IMR-90 (cell line): ENCODE data around the gene SLC25A11.

Experiments
- CHD1 ChIP-seq: IDR thresholded peaks from 2 replicates; pipeline ENCODE4 v1.6.1; 2012; ENCODE audit warnings: low read depth, low read length, improper control_type of control experiment
- MAZ ChIP-seq: IDR thresholded peaks from 2 replicates; pipeline ENCODE4 v1.6.1; 2012; ENCODE audit warnings: low read depth, mild to moderate bottlenecking, low read length, improper control_type of control experiment, moderate library complexity, borderline replicate concordance
- POLR2A ChIP-seq: IDR thresholded peaks from 2 replicates; pipeline ENCODE4 v1.6.1; 2012; ENCODE audit warnings: mild to moderate bottlenecking, low read depth, low read length
- RAD21 ChIP-seq: IDR thresholded peaks from 2 replicates; pipeline ENCODE4 v1.6.1; 2012; ENCODE audit warnings: low read length, improper control_type of control experiment
- RCOR1 ChIP-seq: IDR thresholded peaks from 2 replicates; pipeline ENCODE4 v1.6.1; 2012; ENCODE audit warnings: mild to moderate bottlenecking, low read length, improper control_type of control experiment; ENCODE audit not compliant: insufficient replicate concordance
- RFX5 ChIP-seq: IDR thresholded peaks from 2 replicates; pipeline ENCODE4 v1.8.0; 2012; ENCODE audit warnings: low read depth, mild to moderate bottlenecking, low read length, moderate library complexity
- SMC3 ChIP-seq: fragments of 150-350 bp; IDR thresholded peaks from 2 replicates; pipeline ENCODE4 v1.6.1; 2016; ENCODE audit warnings: low read depth, mild to moderate bottlenecking, antibody characterized with exemption, low read length, moderate library complexity
- TF ChIP-seq, protein P1 (sequence below): conservative IDR thresholded peaks from 2 replicates; pipeline ENCODE4 v1.5.1; 2012; ENCODE audit warnings: mild to moderate bottlenecking, low read depth, low read length, improper control_type of control experiment
- TF ChIP-seq, protein P2 (sequence below): fragments of 150-350 bp; IDR thresholded peaks from 2 replicates; pipeline ENCODE4 v1.6.1; 2017; ENCODE audit warnings: mild to moderate bottlenecking, antibody characterized with exemption, low read length, low read depth

DNA sequence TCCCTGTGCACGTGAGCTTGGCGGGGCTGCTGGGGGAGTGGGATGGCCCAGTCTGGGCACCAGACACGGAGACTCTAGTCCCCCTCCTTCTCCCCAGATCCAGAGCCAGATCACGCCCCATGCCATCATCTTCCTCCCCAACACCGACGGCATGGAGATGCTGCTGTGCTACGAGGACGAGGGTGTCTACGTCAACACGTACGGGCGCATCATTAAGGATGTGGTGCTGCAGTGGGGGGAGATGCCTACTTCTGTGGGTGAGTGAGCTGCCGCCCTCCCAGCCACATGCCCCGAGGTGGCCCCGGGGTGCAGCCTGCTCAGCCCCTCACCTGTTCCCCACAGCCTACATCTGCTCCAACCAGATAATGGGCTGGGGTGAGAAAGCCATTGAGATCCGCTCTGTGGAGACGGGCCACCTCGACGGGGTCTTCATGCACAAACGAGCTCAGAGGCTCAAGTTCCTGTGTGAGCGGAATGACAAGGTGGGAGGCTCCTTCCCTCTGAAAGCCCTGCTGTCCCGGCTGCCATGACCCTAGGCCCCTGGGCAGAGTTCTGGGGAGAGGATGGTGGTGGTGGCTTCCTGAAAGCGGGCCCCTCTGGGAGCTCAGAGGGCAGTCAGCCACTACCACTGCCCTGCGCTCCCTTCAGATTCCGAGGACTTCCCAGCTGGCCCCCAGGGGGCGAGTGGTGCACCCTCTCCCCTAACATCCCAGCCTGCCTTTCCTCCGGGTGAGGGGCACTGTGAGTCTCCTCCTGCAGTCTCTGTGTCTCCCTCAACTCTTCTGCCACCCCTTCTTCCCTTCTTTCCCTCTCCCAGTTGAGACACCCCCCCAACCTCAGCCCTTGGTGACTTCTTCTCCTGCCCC, 43.3 kb downstream of the SLC25A11 start:
- TF ChIP-seq POLR2A (no peak), RCOR1 (no peak), RAD21 (no peak), RFX5 (no peak), SMC3 (no peak), MAZ (no peak), CHD1 (no peak)
- TF ChIP-seq, protein P1, sequence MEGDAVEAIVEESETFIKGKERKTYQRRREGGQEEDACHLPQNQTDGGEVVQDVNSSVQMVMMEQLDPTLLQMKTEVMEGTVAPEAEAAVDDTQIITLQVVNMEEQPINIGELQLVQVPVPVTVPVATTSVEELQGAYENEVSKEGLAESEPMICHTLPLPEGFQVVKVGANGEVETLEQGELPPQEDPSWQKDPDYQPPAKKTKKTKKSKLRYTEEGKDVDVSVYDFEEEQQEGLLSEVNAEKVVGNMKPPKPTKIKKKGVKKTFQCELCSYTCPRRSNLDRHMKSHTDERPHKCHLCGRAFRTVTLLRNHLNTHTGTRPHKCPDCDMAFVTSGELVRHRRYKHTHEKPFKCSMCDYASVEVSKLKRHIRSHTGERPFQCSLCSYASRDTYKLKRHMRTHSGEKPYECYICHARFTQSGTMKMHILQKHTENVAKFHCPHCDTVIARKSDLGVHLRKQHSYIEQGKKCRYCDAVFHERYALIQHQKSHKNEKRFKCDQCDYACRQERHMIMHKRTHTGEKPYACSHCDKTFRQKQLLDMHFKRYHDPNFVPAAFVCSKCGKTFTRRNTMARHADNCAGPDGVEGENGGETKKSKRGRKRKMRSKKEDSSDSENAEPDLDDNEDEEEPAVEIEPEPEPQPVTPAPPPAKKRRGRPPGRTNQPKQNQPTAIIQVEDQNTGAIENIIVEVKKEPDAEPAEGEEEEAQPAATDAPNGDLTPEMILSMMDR: no peak
- TF ChIP-seq, protein P2, sequence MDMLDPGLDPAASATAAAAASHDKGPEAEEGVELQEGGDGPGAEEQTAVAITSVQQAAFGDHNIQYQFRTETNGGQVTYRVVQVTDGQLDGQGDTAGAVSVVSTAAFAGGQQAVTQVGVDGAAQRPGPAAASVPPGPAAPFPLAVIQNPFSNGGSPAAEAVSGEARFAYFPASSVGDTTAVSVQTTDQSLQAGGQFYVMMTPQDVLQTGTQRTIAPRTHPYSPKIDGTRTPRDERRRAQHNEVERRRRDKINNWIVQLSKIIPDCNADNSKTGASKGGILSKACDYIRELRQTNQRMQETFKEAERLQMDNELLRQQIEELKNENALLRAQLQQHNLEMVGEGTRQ: no peak
